HT1080 (cell line): ENCODE results near the gene HEXA. TPM values are rescaled to one million over a fixed set of nuclear protein-coding genes. Genes with fewer than 3 reads are reported as not detected.

ENCODE experiments used
- DNase-seq: peaks from one replicate; pipeline ENCODE4 v3.0.0-alpha.2; 2015; ENCODE audit warnings: low read depth
- total RNA-seq: library from RNA; depleted of rRNA; stranded (reverse); fragments of >200 nt; shearing (Covaris generic); gene quantifications from 2 replicates; pipeline ENCODE4 v1.2.3, GENCODE V29; 2014; rRNA removed

Gene HEXA
- total RNA-seq, 1 experiment from 2014 or later, result 83.2 TPM

GRCh38 chr15:72319985-72320671 is 55.7 kb downstream of the HEXA start, which contains the start of gene CELF6:
CELF6 (minus strand) TSS chr15:72320157; CDS start chr15:72319874, 283 bp downstream.
- no peak for DNase-seq

- no peak for DNase-seq
These were observed 56.3 kb downstream of the HEXA start for GRCh38 chr15:72319360-72319984.

- peak; percentile 15 for DNase-seq
These were observed 57.3 kb downstream of the HEXA start for GRCh38 chr15:72318408-72318942.

GRCh38 chr15:72315706-72316370 is 60.0 kb downstream of the HEXA start:
- peak; percentile 13 for DNase-seq

- no peak for DNase-seq
These were observed 61.9 kb downstream of the HEXA start for GRCh38 chr15:72313881-72314280.

GRCh38 chr15:72313448-72313840 is 62.4 kb downstream of the HEXA start:
- DNase-seq, result no peak

GRCh38 chr15:72312605-72313447 is 63.0 kb downstream of the HEXA start:
- DNase-seq, result peak; percentile 65

GRCh38 chr15:72307026-72307425 is 68.8 kb downstream of the HEXA start:
- no peak for DNase-seq

- DNase-seq, result peak; percentile 22
These were observed 69.5 kb downstream of the HEXA start for GRCh38 chr15:72306211-72306785.

- no peak for DNase-seq
These were observed 71.2 kb downstream of the HEXA start for GRCh38 chr15:72304596-72304995.

- DNase-seq, result no peak
These were observed 72.9 kb downstream of the HEXA start for GRCh38 chr15:72302955-72303354.

Other genes with a start within 250 kb of the HEXA start
- not detected in 2 replicates for gene GRAMD2A, start 178.2 kb downstream of the HEXA start, total RNA-seq
- 2,547 and 2,922 TPM in 2 replicates for gene PKM, start 144.8 kb downstream of the HEXA start, total RNA-seq
- gene PARP6, start 103.5 kb downstream of the HEXA start, total RNA-seq, result 21.9 and 27.4 TPM in 2 replicates
- 0.34 TPM in 1 of 2 replicates, not detected in the other for gene CELF6, start 55.9 kb downstream of the HEXA start, total RNA-seq
- not detected in 2 replicates for gene TMEM202, start 22.3 kb upstream of the HEXA start, total RNA-seq
- gene ARIH1, start 98.3 kb upstream of the HEXA start, total RNA-seq, result 39.8 and 50.5 TPM in 2 replicates